GM18511 (cell line): Measurements from ENCODE around the gene PTX3.

Experiments
- ATAC-seq: cut with Tn5 transposase; IDR thresholded peaks from one replicate; pipeline ENCODE4 v1.9.1; 2021; ENCODE audit warnings: mild to moderate bottlenecking, moderate library complexity; ENCODE audit not compliant: unreplicated experiment

Gene PTX3

GRCh38 chr3:157471064-157471463, 34.4 kb downstream of the PTX3 start:
- ATAC-seq: no peak

GRCh38 chr3:157472648-157473047, 36.0 kb downstream of the PTX3 start:
- ATAC-seq: no peak

- no peak for ATAC-seq
Measured at GRCh38 chr3:157475921-157476414, 39.3 kb downstream of the PTX3 start.

- ATAC-seq: no peak
Measured at GRCh38 chr3:157477441-157477840, 40.8 kb downstream of the PTX3 start.

GRCh38 chr3:157479464-157480243, 43.0 kb downstream of the PTX3 start:
- ATAC-seq: no peak

GRCh38 chr3:157487339-157487738, 50.7 kb downstream of the PTX3 start:
- no peak for ATAC-seq

- ATAC-seq: no peak
Measured at GRCh38 chr3:157488144-157488543, 51.5 kb downstream of the PTX3 start.

DNA sequence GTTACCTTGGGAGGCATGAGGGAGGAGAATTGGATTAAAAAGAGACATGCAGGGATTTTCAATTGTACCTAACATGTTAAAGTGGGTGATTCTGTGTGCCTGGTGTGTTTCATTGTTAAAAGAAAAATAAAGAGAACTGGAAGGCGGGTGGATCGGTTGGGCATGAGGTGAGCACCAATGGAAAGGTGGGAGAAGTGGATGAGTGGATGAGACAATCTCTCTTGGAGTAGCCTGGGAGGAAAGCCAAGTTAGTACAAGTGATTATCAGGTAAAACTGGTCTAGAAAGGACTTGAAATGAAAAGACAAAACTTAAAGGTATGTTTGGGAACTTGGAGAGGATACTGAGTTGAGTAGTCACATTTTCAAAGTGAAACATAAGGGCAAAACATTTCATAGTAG, 54.5 kb downstream of the PTX3 start:
- ATAC-seq: no peak
